Hematopoietic multipotent progenitor cell (in vitro differentiated cells): ENCODE measurements around the gene KCNG4. TPM values are rescaled to one million over a fixed set of nuclear protein-coding genes. Genes with fewer than 3 reads are reported as not detected.

ENCODE experiments used
- DNase-seq, 3 donors: peaks; one replicate each; pipeline ENCODE4 v3.0.0-alpha.2; 2011 to 2015; ENCODE audit warnings: low read depth in 2 of 3, low spot score in 2 of 3
- total RNA-seq: library from RNA; depleted of rRNA; stranded (reverse); fragments of >200 nt; gene quantifications from one replicate; pipeline ENCODE4 v1.2.3, GENCODE V29; 2012

KCNG4 gene
- total RNA-seq, 1 donor: not detected

GRCh38 chr16:84266451-84266850 lies 26.6 kb upstream of the KCNG4 start:
- peak in 2 of 3 donors; percentile 29 to 52 for DNase-seq

- no peak for DNase-seq
Observed at GRCh38 chr16:84262939-84263338, 23.1 kb upstream of the KCNG4 start.

- no peak for DNase-seq
Observed at GRCh38 chr16:84262031-84262430, 22.2 kb upstream of the KCNG4 start.

GRCh38 chr16:84260766-84261554 lies 21.1 kb upstream of the KCNG4 start:
- no peak for DNase-seq

GRCh38 chr16:84259691-84260090 lies 19.9 kb upstream of the KCNG4 start:
- DNase-seq: no peak

GRCh38 chr16:84258266-84258665 lies 18.5 kb upstream of the KCNG4 start:
- no peak for DNase-seq

- DNase-seq: no peak
Observed at GRCh38 chr16:84255050-84255810, 15.4 kb upstream of the KCNG4 start.

GRCh38 chr16:84254062-84254461 lies 14.2 kb upstream of the KCNG4 start:
- DNase-seq: no peak

GRCh38 chr16:84253173-84253572 lies 13.4 kb upstream of the KCNG4 start:
- no peak for DNase-seq

GRCh38 chr16:84252184-84252583 lies 12.4 kb upstream of the KCNG4 start:
- DNase-seq: no peak

GRCh38 chr16:84247844-84248243 lies 8.0 kb upstream of the KCNG4 start:
- DNase-seq: no peak

- DNase-seq: no peak
Observed at GRCh38 chr16:84247331-84247730, 7.5 kb upstream of the KCNG4 start.

GRCh38 chr16:84246679-84247077 lies 6.9 kb upstream of the KCNG4 start:
- no peak for DNase-seq

- no peak for DNase-seq
Observed at GRCh38 chr16:84245956-84246678, 6.3 kb upstream of the KCNG4 start.

GRCh38 chr16:84244728-84245127 lies 4.9 kb upstream of the KCNG4 start:
- DNase-seq: no peak

GRCh38 chr16:84243732-84244131 lies 3.9 kb upstream of the KCNG4 start:
- DNase-seq: no peak

- no peak for DNase-seq
Observed at GRCh38 chr16:84242839-84243238, 3.0 kb upstream of the KCNG4 start.

- no peak for DNase-seq
Observed at GRCh38 chr16:84241778-84242177, 2.0 kb upstream of the KCNG4 start.

GRCh38 chr16:84240455-84240854 lies 643 bp upstream of the KCNG4 start:
- no peak for DNase-seq

- no peak for DNase-seq
Observed at GRCh38 chr16:84239141-84239769, 557 bp downstream of the KCNG4 start.
